Uterus (tissue), 4 donors: ENCODE results near the gene RCOR2. TPM values are rescaled to one million over a fixed set of nuclear protein-coding genes. Genes with fewer than 3 reads are reported as not detected.

Source experiments
- DNase-seq, 2 donors: peaks; one replicate each; pipeline ENCODE4 v3.0.0-alpha.2; 2019 to 2020
- H3K27ac ChIP-seq, 2 donors: fragments of 200-600 bp; sonication (generic); 1 replicate in 1 of 2; 2 replicates in 1 of 2; pipeline ENCODE4 v1.5.1; 2016 to 2018
- H3K27me3 ChIP-seq, 2 donors: fragments of 200-600 bp; sonication (generic); one replicate each; pipeline ENCODE4 v1.5.1; 2018 to 2019; ENCODE audit warnings: control low read depth in 1 of 2
- H3K36me3 ChIP-seq, 2 donors: fragments of 200-600 bp; sonication (generic); one replicate each; pipeline ENCODE4 v1.5.1; 2019; ENCODE audit warnings: control low read depth in 1 of 2
- H3K4me1 ChIP-seq, 2 donors: fragments of 200-600 bp; sonication (generic); one replicate each; pipeline ENCODE4 v1.5.1; 2018 to 2019; ENCODE audit warnings: control low read depth in 1 of 2
- H3K4me3 ChIP-seq, 2 donors: fragments of 200-600 bp; sonication (generic); 1 replicate in 1 of 2; 2 replicates in 1 of 2; pipeline ENCODE4 v1.5.1; 2018 to 2019; ENCODE audit warnings: mild to moderate bottlenecking in 1 of 2
- H3K9me3 ChIP-seq, 2 donors: fragments of 200-600 bp; sonication (generic); one replicate each; pipeline ENCODE4 v1.5.1; 2019; ENCODE audit warnings: control low read depth in 1 of 2
- CTCF ChIP-seq, 4 experiments: fragments of 200-600 bp in 2 of 4; fragments of 450-650 bp in 2 of 4; sonication (generic) in 2 of 4; IDR thresholded peaks; one replicate each; pipeline ENCODE4 v1.5.1; 2016 to 2019; ENCODE audit warnings: antibody characterized with exemption in 4 of 4, mild to moderate bottlenecking in 2 of 4, moderate library complexity in 1 of 4
- POLR2A ChIP-seq, 2 donors: fragments of 450-650 bp; IDR thresholded peaks; one replicate each; pipeline ENCODE4 v1.6.1; 2016; ENCODE audit warnings: antibody characterized with exemption in 2 of 2, mild to moderate bottlenecking in 1 of 2, moderate library complexity in 1 of 2
- intact Hi-C: fragments of 100-400 bp; cut with DNase I; formaldehyde crosslinking; loops from one replicate; pipeline ENCODE4 v1.15.1; 2023; ENCODE audit warnings: low total_unique reads
- total RNA-seq, 4 donors: library from RNA; depleted of rRNA in 3 of 4; stranded (reverse); fragments of >200 nt in 3 of 4; gene quantifications; one replicate each; pipeline versions ENCODE4 v1.1.0 to v1.2.4, GENCODE V29; 2014 to 2023
- donor health status: DM: yes; HTN: yes; CAD: no.

The RCOR2 gene
- total RNA-seq, 4 donors from 2014 or later = 5.8 to 11.8 TPM; not detected in 2

DNA sequence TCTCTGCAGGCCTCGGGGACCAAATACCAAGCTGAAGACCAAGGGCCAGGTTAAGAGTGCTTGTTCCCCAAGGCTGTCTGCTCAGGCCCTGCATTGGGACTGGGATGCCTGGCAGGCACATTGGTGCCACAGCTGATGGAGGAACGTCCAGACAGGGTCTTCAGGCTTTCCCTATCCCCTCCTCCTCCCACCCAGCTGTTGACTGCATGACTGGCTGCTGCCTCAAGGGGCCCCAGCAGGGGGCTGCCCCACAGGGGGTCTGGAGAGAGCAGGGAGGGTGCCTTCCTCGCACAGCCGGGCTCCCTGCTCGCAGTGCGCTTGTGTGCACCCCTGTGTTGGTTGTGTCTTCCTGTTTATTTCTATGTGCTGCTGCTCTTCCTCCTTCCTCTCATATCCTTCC lies 9.9 kb downstream of the RCOR2 start:
- H3K9me3 ChIP-seq = no peaks in the 10 kb centered on the region
- no peak for TF ChIP-seq POLR2A (IDR thresholded peaks at IDR 0.05)
- no peak for TF ChIP-seq CTCF (IDR thresholded peaks at IDR 0.05)
- peaks cover 5 to 20% of the 10 kb centered on the region in 2 donors for H3K4me1 ChIP-seq
- H3K4me3 ChIP-seq = no peak overlapping the region
- no peaks in the 10 kb centered on the region for H3K27me3 ChIP-seq
- no peaks in the 10 kb centered on the region for H3K36me3 ChIP-seq
- no peak for DNase-seq
- H3K27ac ChIP-seq = no peak overlapping the region
- intact Hi-C loops = no loop called here

GRCh38 chr11:63906585-63906984 lies 10.4 kb downstream of the RCOR2 start:
- H3K36me3 ChIP-seq = no peaks in the 10 kb centered on the region
- H3K9me3 ChIP-seq = no peaks in the 10 kb centered on the region
- H3K27me3 ChIP-seq = no peaks in the 10 kb centered on the region
- intact Hi-C loops = no loop called here
- peaks cover 5 to 20% of the 10 kb centered on the region in 2 donors for H3K4me1 ChIP-seq
- no peak overlapping the region for H3K27ac ChIP-seq
- TF ChIP-seq CTCF (IDR thresholded peaks at IDR 0.05) (no peak), POLR2A (IDR thresholded peaks at IDR 0.05) (no peak)
- DNase-seq = no peak
- no peak overlapping the region for H3K4me3 ChIP-seq

DNA sequence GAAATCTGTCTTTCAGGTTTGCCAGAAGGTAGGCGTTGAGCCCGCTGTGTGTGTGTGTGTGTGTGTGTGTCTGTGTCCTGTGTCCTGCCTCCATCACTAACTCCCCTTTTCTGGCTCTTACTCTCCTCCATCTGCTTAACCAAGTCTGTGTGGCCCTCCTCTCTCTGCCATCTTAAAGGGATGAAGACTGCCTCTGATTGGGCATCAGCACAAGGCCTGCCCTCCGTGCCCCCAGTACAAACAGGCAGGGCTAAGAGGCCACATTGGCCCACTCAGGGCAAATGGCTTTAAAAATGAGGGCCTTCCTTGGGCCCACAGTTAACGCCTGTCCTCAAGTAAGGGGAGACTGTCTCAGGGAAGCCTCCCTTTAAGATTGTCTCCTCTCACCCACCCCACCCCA lies 10.9 kb downstream of the RCOR2 start:
- intact Hi-C loops = no loop called here
- Histone ChIP-seq H3K27ac (no peak overlapping the region), H3K9me3 (no peaks in the 10 kb centered on the region), H3K27me3 (no peaks in the 10 kb centered on the region), H3K4me1 (peaks cover 5 to 20% of the 10 kb centered on the region in 2 donors), H3K36me3 (no peaks in the 10 kb centered on the region), H3K4me3 (no peak overlapping the region)
- no peak for DNase-seq
- TF ChIP-seq CTCF (IDR thresholded peaks at IDR 0.05) = no peak
- no peak for TF ChIP-seq POLR2A (IDR thresholded peaks at IDR 0.05)

DNA sequence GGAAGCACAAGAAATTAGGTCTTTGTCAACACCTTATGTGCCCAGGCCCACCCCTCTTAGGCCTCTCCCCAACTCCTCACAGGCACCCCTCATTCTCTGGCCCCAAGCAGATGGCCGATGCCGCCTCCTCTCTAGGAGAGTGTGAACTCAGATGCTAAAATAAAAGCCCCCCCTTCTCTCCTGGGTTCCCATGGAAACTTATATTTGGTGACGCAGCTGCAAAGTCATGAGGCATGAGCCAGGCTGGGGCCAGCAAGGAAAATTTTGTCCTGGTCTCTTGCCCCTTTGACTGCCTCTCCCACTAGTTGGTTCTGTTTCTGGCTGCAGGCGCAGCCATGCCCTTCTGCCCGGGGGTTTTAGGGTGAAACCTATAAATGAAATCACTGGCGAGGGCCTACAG lies 11.8 kb downstream of the RCOR2 start:
- Histone ChIP-seq H3K4me3 (no peak overlapping the region), H3K27ac (peak overlapping the region; percentile 34 to 37), H3K4me1 (peaks cover 5 to 20% of the 10 kb centered on the region in 2 donors), H3K36me3 (no peaks in the 10 kb centered on the region), H3K9me3 (no peaks in the 10 kb centered on the region), H3K27me3 (no peaks in the 10 kb centered on the region)
- no peak for DNase-seq
- TF ChIP-seq CTCF (IDR thresholded peaks at IDR 0.05) = no peak
- no peak for TF ChIP-seq POLR2A (IDR thresholded peaks at IDR 0.05)
- intact Hi-C loops = no loop called here

DNA sequence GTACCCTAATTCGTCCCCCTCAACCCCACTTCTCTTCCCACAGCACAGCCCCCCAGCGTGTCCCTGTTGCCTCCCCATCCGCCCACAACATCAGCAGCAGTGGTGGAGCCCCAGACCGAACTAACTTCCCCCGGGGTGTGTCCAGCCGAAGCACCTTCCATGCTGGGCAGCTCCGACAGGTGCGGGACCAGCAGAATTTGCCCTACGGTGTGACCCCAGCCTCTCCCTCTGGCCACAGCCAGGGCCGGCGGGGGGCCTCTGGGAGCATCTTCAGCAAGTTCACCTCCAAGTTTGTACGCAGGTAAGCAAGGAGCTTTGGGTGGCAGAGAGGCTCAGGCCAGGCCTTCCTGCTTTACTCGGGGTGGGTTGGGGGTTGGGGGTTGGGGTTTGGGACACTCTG lies 12.2 kb downstream of the RCOR2 start:
- Histone ChIP-seq H3K27me3 (no peaks in the 10 kb centered on the region), H3K9me3 (no peaks in the 10 kb centered on the region), H3K4me1 (peaks cover 5 to 20% of the 10 kb centered on the region in 2 donors), H3K4me3 (no peak overlapping the region), H3K36me3 (no peaks in the 10 kb centered on the region), H3K27ac (peak overlapping the region in 1 of 2 donors; percentile 37)
- intact Hi-C loops = no loop called here
- no peak for TF ChIP-seq POLR2A (IDR thresholded peaks at IDR 0.05)
- no peak for TF ChIP-seq CTCF (IDR thresholded peaks at IDR 0.05)
- DNase-seq = no peak
